Heart right ventricle (tissue), 16 donors: ENCODE data around the gene TSEN54. TPM values are rescaled to one million over a fixed set of nuclear protein-coding genes. Genes with fewer than 3 reads are reported as not detected.
A peak's percentile ranks its signal among the peaks of the same experiment; 100 is the strongest.

Experiments used
- ATAC-seq, 8 donors: fragments of 200-7000 bp; cut with Tn5 transposase; one replicate each; pipeline ENCODE4 v1.9.1; 2020; ENCODE audit warnings: mild to moderate bottlenecking in 8 of 8, moderate library complexity in 8 of 8, moderate number of reproducible peaks in 1 of 8
- DNase-seq, 2 donors: peaks; one replicate each; pipeline ENCODE4 v3.0.0-alpha.2; 2020
- H3K27ac ChIP-seq, 10 donors: fragments of 200-600 bp; sonication (generic) in 2 of 10; one replicate each; pipeline versions ENCODE4 v1.5.0 to v1.8.0; 2020 to 2022; ENCODE audit warnings: mild to moderate bottlenecking in 3 of 10
- H3K27me3 ChIP-seq, 7 donors: fragments of 200-600 bp; one replicate each; pipeline ENCODE4 v1.8.0; 2021 to 2022; ENCODE audit warnings: mild to moderate bottlenecking in 2 of 7
- H3K36me3 ChIP-seq, 9 donors: fragments of 200-600 bp; sonication (generic) in 1 of 9; one replicate each; pipeline versions ENCODE4 v1.5.0 to v1.8.0; 2020 to 2022; ENCODE audit warnings: mild to moderate bottlenecking in 2 of 9
- H3K4me1 ChIP-seq, 9 donors: fragments of 200-600 bp; sonication (generic) in 1 of 9; one replicate each; pipeline versions ENCODE4 v1.5.0 to v1.8.0; 2020 to 2022; ENCODE audit warnings: mild to moderate bottlenecking in 4 of 9
- H3K4me3 ChIP-seq, 10 donors: fragments of 200-600 bp; sonication (generic) in 2 of 10; one replicate each; pipeline versions ENCODE4 v1.5.0 to v1.8.0; 2020 to 2022; ENCODE audit warnings: mild to moderate bottlenecking in 7 of 10, moderate library complexity in 2 of 10
- H3K9me3 ChIP-seq, 11 donors: fragments of 200-600 bp in 10 of 11; sonication (generic) in 2 of 11; one replicate each; pipeline versions ENCODE4 v1.5.0 to v1.8.0; 2013 to 2022; ENCODE audit warnings: mild to moderate bottlenecking in 2 of 11, control low read depth in 1 of 11, moderate library complexity in 1 of 11
- WGBS, 2 donors: extraction: QIAGEN DNeasy Blood & Tissue Kit; methylation state at CpG; one replicate each; pipeline ENCODE4 v1.1.7; 2013; ENCODE audit warnings: inconsistent platforms in 1 of 2; 5-methylcytosine and 5-hydroxymethylcytosine counted together
- intact Hi-C, 10 donors: fragments of 100-400 bp; cut with DNase I; formaldehyde crosslinking; loops; one replicate each; pipeline versions ENCODE4 v1.11.1 to v1.14.2; 2022
- polyA plus RNA-seq, 2 donors: library from polyadenylated mRNA; stranded (reverse); fragments of 200-250 nt; gene quantifications; one replicate each; pipeline ENCODE4 v1.2.3, GENCODE V29; 2013
- total RNA-seq, 10 donors: library from RNA; stranded (reverse); fragmentation: NEBNext Ultra II Directional in 3 of 10; extraction: Animal tissue kit (Norgen Biotek cat#: 25700) in 3 of 10; gene quantifications; one replicate each; pipeline versions ENCODE4 v1.2.1 to v1.2.4, GENCODE V29; 2021 to 2023
- TF ChIP-seq, protein P1 (sequence below), 9 donors: fragments of 200-600 bp; sonication (generic) in 2 of 9; IDR thresholded peaks; one replicate each; pipeline versions ENCODE4 v1.5.0 to v1.8.0; 2021 to 2022; ENCODE audit warnings: antibody characterized with exemption in 9 of 9, mild to moderate bottlenecking in 5 of 9, moderate library complexity in 1 of 9
- donor health status: Arrhythmogenic right ventricular cardiomyopathy.
- donor health status: ischemic (EF 13 %, LVEDD 7.1; RV severe dilation, severe dysfunction).
- donor health status: healthy with polysubstance abuse.
- donor health status: DM: no; HTN: yes; CAD: no.
- donor health status: DM: no; HTN: no; CAD: no.
- donor health status: ischemic (EF 25% LVEDD 6.9; RV normal size, moderate dysfunction).
- donor health status: ischemic (EF 25% LVEDD 5.7; RV mildly dilated, moderate dysfunction).
- donor health status: healthy.
- donor health status: DM: yes; HTN: yes; CAD: no.
- donor health status: Ischemic cardiomyopathy.
- donor health status: ischemic (EF 35%, LVEDD 5.7; RV mildly dilated, moderate dysfunction).
- donor health status: nonischemic (EF 11% LVEDD 7.7; RV severe dilation, severe dysfunction).
- donor health status: DM: yes; HTN: yes; CAD: no.
- donor health status: PGD.
- donor health status: ischemic (EF 29% LVEDD 5.4; RV normal size, mild dysfunction).
- donor health status: nonischemic (EF 23%, LVEDD 6.1; RV moderate dilation, normal function).

TSEN54 gene
- total and polyA plus RNA-seq, 12 donors = 4.2 to 18.1 (median 6.7) TPM

DNA sequence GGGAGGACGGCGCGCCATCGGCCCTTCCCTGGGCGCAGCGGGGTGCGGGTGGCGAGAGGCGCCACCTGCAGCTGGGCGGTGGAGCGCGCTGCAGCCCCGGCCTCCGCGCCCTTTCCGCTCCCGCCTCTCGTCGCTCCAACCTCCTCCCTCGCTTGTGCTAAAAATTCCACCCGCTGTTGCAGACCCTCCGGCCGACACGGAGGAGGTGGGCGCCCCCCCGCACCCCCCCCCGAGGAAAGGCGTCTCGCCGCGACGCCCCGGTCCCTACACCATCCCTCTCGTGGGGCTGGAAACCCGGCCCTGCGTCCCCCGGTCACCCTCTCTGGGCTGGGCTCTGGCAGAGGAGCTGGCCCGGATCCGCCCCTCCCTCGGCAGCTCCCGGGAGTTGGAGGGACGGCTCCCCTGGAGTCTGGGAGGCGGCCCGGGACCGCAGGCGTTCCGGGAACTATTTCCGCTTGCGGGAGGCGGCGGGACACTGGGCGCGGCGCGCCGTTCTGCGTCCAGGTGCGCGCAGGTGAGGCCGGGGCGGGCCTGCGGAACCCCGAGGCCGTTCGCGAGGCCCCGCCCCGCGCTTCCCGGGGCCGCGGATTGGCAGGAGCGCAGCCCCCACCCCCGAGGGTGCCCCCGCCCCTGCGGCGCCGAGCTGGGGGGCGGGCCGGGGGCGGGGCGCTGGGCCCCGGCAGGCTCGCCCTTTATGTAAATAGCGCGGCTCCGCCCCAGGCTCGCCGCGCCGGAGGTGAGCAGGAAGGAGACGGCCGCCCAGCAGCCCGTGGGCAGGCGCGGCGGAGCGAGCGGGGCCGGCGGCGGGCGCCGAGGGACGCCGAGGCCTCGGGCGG lies 8.9 kb downstream of the TSEN54 start, which contains the start of gene LLGL2:
Gene LLGL2 (plus strand): TSS at position 728 of the 836 bp plus-strand sequence. CDS start 17,730 bp downstream, outside the sequence.
- intact Hi-C loops = loop anchor here in 3 of 10 donors (2.0 to 5.0 kb wide), 3 partner anchors 57 to 98 kb away; no protein-coding TSS in a partner anchor
- H3K9me3 ChIP-seq = no peaks in the 10 kb centered on the region
- DNase-seq (peak in 1 of 2 donors; percentile 75), ATAC-seq (peak; percentile 81 to 92 (median 86))
- WGBS, 2 donors = 1% methylated on average over 81 to 107 of the region's 108 CpGs
- TF ChIP-seq, protein P1, sequence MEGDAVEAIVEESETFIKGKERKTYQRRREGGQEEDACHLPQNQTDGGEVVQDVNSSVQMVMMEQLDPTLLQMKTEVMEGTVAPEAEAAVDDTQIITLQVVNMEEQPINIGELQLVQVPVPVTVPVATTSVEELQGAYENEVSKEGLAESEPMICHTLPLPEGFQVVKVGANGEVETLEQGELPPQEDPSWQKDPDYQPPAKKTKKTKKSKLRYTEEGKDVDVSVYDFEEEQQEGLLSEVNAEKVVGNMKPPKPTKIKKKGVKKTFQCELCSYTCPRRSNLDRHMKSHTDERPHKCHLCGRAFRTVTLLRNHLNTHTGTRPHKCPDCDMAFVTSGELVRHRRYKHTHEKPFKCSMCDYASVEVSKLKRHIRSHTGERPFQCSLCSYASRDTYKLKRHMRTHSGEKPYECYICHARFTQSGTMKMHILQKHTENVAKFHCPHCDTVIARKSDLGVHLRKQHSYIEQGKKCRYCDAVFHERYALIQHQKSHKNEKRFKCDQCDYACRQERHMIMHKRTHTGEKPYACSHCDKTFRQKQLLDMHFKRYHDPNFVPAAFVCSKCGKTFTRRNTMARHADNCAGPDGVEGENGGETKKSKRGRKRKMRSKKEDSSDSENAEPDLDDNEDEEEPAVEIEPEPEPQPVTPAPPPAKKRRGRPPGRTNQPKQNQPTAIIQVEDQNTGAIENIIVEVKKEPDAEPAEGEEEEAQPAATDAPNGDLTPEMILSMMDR (IDR thresholded peaks at IDR 0.05) = peak; percentile 15 to 74 (median 49)
- H3K27me3 ChIP-seq = peaks cover 0 to 18% (median 0%) of the 10 kb centered on the region in 7 donors
- peak within 1 kb of the TSS; percentile 7 to 80 (median 68) for H3K4me3 ChIP-seq
- peaks cover 0 to 23% (median 16%) of the 10 kb centered on the region in 9 donors for H3K4me1 ChIP-seq
- H3K27ac ChIP-seq = peak within 1 kb of the TSS in 9 of 10 donors; percentile 26 to 78 (median 64)
- peaks cover 0 to 22% (median 3%) of the 10 kb centered on the region in 9 donors for H3K36me3 ChIP-seq

DNA sequence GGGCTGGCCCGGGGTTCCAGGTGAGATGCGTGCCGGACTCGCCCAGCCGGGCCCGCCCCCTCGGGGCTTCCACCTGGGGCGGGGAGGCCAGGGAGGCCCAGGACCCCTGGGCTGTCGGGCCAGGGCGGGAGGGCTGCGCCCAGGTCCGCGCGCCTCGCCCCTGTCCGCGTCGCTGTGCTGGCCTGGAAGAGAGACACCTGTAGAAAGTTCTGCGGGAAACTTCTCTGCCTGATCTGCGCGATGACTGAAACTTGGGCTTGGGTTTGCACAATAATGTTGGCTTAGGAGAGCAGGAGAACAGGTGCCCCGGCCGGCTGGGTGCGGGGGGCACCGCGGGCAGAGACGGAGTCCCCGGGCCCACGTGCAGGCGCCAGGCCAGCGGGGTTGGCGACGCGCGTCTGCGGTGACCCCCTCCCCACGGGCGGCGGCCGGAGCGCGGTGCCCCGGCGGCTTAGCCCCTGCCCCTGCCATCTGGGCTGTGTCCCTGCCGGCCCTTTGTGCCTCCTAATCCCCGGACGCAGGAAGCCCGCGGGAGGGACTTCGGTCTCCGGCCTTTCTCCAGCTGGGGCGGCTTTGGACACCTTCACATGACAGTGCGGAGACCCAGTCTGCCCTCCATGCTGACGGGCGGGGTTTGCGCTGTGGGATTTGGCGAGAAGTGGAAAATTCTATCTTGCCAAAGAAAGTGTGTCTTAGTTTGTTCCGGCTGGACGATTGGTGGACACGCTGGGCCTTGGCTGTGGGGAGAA lies 9.7 kb downstream of the TSEN54 start:
- intact Hi-C loops = loop anchor here in 3 of 10 donors (2.0 to 5.0 kb wide), 3 partner anchors 56 to 99 kb away; no protein-coding TSS in a partner anchor
- WGBS, 2 donors = 4 to 5% methylated on average over 53 to 60 of the region's 60 CpGs
- H3K9me3 ChIP-seq = no peaks in the 10 kb centered on the region

DNA sequence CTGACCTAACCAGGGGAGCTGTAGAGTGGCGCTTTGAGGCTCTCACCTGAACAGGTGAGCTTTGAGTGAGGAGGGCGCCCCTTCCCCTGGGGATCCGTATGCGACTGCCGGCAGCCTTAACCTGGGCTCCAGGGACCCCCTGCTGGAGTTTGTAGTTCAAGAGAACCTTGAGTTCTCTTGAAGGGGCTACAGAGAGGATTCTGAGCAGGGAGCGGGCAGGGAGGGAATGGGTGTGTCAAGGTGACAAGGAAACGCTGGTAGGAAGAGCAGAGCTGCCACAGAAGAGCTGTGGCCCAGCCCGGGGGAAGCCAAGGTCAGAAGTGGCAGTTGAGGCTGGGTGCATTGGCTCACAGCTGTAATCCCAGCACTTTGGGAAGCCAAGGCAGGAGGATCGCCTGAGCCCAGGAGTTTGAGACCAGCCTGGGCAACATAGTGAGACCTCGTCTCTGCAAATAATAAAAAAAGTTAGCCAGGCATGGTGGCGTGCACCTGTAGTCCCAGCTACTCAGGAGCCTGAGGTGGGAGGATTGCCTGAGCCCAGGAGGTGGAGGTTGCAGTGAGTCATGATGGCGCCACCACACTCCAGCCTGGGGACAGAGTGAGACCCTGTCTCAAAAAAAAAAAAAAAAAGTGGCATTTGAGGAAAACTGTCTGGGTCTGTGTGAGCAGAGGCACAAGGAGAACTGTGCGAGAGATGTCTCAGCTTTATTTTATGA lies 10.4 kb downstream of the TSEN54 start:
- 70% methylated on average over 13 of the region's 13 CpGs for WGBS, 2 donors
- no peak overlapping the region for H3K27ac ChIP-seq
- TF ChIP-seq, protein P1 (IDR thresholded peaks at IDR 0.05) = no peak

More for the DNA sequence above, 9.7 kb downstream of the TSEN54 start:
- H3K4me3 ChIP-seq = peak overlapping the region; percentile 7 to 80 (median 68)
- TF ChIP-seq, protein P1 (IDR thresholded peaks at IDR 0.05) = no peak
- H3K27ac ChIP-seq = peak overlapping the region in 8 of 10 donors; percentile 26 to 78 (median 64)
- ATAC-seq (peak in 1 of 8 donors; percentile 1), DNase-seq (no peak)
- H3K27me3 ChIP-seq = peaks cover 0 to 18% (median 0%) of the 10 kb centered on the region in 7 donors
- H3K4me1 ChIP-seq = peaks cover 0 to 23% (median 16%) of the 10 kb centered on the region in 9 donors
- H3K36me3 ChIP-seq = peaks cover 0 to 18% (median 0%) of the 10 kb centered on the region in 9 donors

More for the DNA sequence above, 10.4 kb downstream of the TSEN54 start:
- intact Hi-C loops = loop anchor here in 1 of 10 donors (5.0 kb wide), 1 partner anchor 56 kb away; no protein-coding TSS in a partner anchor
- no peak for ATAC-seq
- no peak for DNase-seq
- peaks cover 0 to 23% (median 16%) of the 10 kb centered on the region in 9 donors for H3K4me1 ChIP-seq
- no peaks in the 10 kb centered on the region for H3K9me3 ChIP-seq
- peaks cover 0 to 11% (median 0%) of the 10 kb centered on the region in 9 donors for H3K36me3 ChIP-seq
- peaks cover 0 to 18% (median 0%) of the 10 kb centered on the region in 7 donors for H3K27me3 ChIP-seq
- H3K4me3 ChIP-seq = peak overlapping the region in 8 of 10 donors; percentile 55 to 80 (median 70)
